DND-41 (cell line): ENCODE data around the gene SECTM1.

Experiments
- ATAC-seq: fragments of 200-7000 bp; cut with Tn5 transposase; 3 replicates; pipeline ENCODE4 v1.9.1; 2021; ENCODE audit warnings: low read depth; ENCODE audit not compliant: insufficient read depth
- DNase-seq: peaks from one replicate; pipeline ENCODE4 v3.0.0-alpha.2; 2020
- H2AFZ ChIP-seq: 2 replicates; pipeline ENCODE4 v1.6.0; 2012; ENCODE audit warnings: low read depth, low read length
- H3K27ac ChIP-seq: 2 replicates; pipeline ENCODE4 v1.5.1; 2012; ENCODE audit warnings: low read length, inconsistent platforms
- H3K27me3 ChIP-seq: fragments of 200-600 bp; sonication (generic); 2 replicates; pipeline ENCODE4 v1.6.0; 2012; ENCODE audit warnings: low read length, mild to moderate bottlenecking, inconsistent platforms; ENCODE audit not compliant: insufficient read depth, poor library complexity
- H3K36me3 ChIP-seq: 2 replicates; pipeline ENCODE4 v1.5.1; 2012; ENCODE audit warnings: low read length, inconsistent platforms; ENCODE audit not compliant: insufficient read depth
- H3K4me1 ChIP-seq: 2 replicates; pipeline ENCODE4 v1.5.1; 2012; ENCODE audit warnings: mild to moderate bottlenecking, low read length; ENCODE audit not compliant: insufficient read depth
- H3K4me2 ChIP-seq: 2 replicates; pipeline ENCODE4 v1.6.0; 2012; ENCODE audit warnings: mild to moderate bottlenecking, moderate library complexity, low read length, inconsistent platforms; ENCODE audit not compliant: insufficient read depth
- H3K4me3 ChIP-seq, 2 experiments: fragments of 200-600 bp in 1 of 2; shearing (Covaris generic) in 1 of 2; 2 replicates each; pipeline ENCODE4 v1.5.1; 2012 to 2016; ENCODE audit warnings: inconsistent platforms in 2 of 2, low read length in 2 of 2, mild to moderate bottlenecking in 2 of 2, low read depth in 1 of 2, moderate library complexity in 1 of 2
- H3K79me2 ChIP-seq: 2 replicates; pipeline ENCODE4 v1.6.0; 2012; ENCODE audit warnings: low read length, inconsistent platforms; ENCODE audit not compliant: insufficient read depth
- H3K9ac ChIP-seq: 2 replicates; pipeline ENCODE4 v1.6.0; 2012; ENCODE audit warnings: low read depth, mild to moderate bottlenecking, inconsistent platforms, low read length, moderate library complexity
- H3K9me3 ChIP-seq: 2 replicates; pipeline ENCODE4 v1.5.1; 2012; ENCODE audit warnings: low read length, moderate library complexity, mild to moderate bottlenecking, inconsistent platforms; ENCODE audit not compliant: insufficient read depth, severe bottlenecking
- H4K20me1 ChIP-seq: 2 replicates; pipeline ENCODE4 v1.6.0; 2012; ENCODE audit warnings: low read length; ENCODE audit not compliant: insufficient read depth
- CTCF ChIP-seq: IDR thresholded peaks from 2 replicates; pipeline ENCODE4 v1.5.1; 2012; ENCODE audit warnings: borderline replicate concordance, low read length, moderate library complexity, mild to moderate bottlenecking; ENCODE audit not compliant: poor library complexity, severe bottlenecking; ENCODE audit errors: extremely low read depth
- EZH2 ChIP-seq: IDR thresholded peaks from 3 replicates; pipeline ENCODE4 v1.6.1; 2012; ENCODE audit warnings: borderline replicate concordance, low read depth, mild to moderate bottlenecking, moderate library complexity, low read length, inconsistent platforms; ENCODE audit not compliant: severe bottlenecking

The SECTM1 gene

DNA sequence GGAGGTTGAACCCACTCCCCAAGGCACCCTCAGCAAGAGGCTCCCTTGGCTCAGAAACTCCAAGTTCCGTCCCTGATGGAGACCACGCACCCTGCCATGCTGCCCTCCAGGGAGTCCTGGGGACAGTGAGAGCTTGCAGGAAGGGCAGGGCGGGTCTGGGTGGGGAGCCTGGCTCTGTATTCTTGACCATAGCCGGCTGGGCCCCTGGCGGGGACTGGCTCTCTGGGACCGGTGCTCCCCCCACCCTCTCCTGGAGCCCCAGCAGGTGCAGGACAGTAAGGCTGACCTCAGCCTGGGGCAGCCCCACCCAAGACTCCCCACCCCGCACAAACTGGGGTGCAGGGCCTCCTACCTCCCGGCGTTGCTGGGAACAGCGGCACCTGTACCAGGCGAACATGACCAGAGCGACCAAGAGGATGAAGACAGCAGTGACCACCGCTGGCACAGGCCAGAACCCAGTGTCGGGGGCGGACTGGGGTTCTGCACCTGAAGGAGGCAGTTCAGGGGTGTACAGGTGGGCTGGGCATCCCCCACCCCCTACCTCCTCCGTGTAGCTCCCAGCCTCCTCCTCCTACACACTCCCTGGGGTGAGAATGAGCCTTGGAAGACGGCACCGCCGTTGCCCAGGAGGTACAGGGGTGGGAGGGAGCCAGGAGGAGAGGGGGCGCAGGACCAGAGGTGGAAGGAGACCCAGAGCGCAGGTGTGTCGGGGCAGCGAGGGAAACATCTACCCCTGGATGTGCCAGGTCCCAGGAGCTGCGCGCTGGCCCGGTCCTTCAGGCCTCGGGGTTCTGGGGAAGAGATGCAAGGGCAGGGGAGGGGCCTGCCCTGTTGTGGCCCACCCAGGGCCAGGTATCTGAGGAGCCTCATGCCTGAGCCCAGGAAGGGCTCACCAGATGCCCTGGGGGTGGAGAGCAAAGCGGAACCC is 10.8 kb downstream of the SECTM1 start:
- H2AFZ ChIP-seq: no peak overlapping the region
- H3K4me3 ChIP-seq: no peak overlapping the region
- no peaks in the 10 kb centered on the region for H4K20me1 ChIP-seq
- H3K79me2 ChIP-seq: peaks cover 5% of the 10 kb centered on the region
- no peaks in the 10 kb centered on the region for H3K27me3 ChIP-seq
- peaks cover 16% of the 10 kb centered on the region for H3K4me1 ChIP-seq
- H3K9ac ChIP-seq: no peak overlapping the region
- no peaks in the 10 kb centered on the region for H3K9me3 ChIP-seq
- H3K4me2 ChIP-seq: no peak overlapping the region
- no peak for ATAC-seq
- no peak overlapping the region for H3K27ac ChIP-seq
- TF ChIP-seq EZH2 (no peak), CTCF (no peak)
- H3K36me3 ChIP-seq: no peaks in the 10 kb centered on the region
- DNase-seq: no peak

GRCh38 chr17:82321947-82322466 is 11.6 kb downstream of the SECTM1 start:
- Histone ChIP-seq H3K27me3 (no peaks in the 10 kb centered on the region), H3K4me3 (no peak overlapping the region), H3K9ac (no peak overlapping the region; the same call in 1 of the 2 replicates), H3K4me2 (0 out of 2 replicates have a peak overlapping the region, but pooled peaks have one; percentile 39), H4K20me1 (no peaks in the 10 kb centered on the region), H3K27ac (no peak overlapping the region), H3K9me3 (no peaks in the 10 kb centered on the region), H3K36me3 (no peaks in the 10 kb centered on the region; the same call in 1 of the 2 replicates), H2AFZ (no peak overlapping the region), H3K4me1 (peaks cover 20% of the 10 kb centered on the region), H3K79me2 (peaks cover 13% of the 10 kb centered on the region)
- ATAC-seq (no peak), DNase-seq (no peak)
- no peak for TF ChIP-seq EZH2
- TF ChIP-seq CTCF: no peak

GRCh38 chr17:82320956-82321927 is 12.3 kb downstream of the SECTM1 start:
- H2AFZ ChIP-seq: no peak overlapping the region
- H4K20me1 ChIP-seq: peaks cover 5% of the 10 kb centered on the region; the same call in 1 of the 2 replicates
- DNase-seq (peak; percentile 54), ATAC-seq (no peak)
- H3K36me3 ChIP-seq: peaks cover 6% of the 10 kb centered on the region; the same call in 1 of the 2 replicates
- no peaks in the 10 kb centered on the region for H3K27me3 ChIP-seq
- no peak overlapping the region for H3K27ac ChIP-seq
- peaks cover 20% of the 10 kb centered on the region for H3K79me2 ChIP-seq
- no peaks in the 10 kb centered on the region for H3K9me3 ChIP-seq
- TF ChIP-seq CTCF (peak; percentile 77), EZH2 (no peak)
- H3K4me2 ChIP-seq: peak overlapping the region; percentile 39
- H3K9ac ChIP-seq: no peak overlapping the region
- H3K4me1 ChIP-seq: peaks cover 25% of the 10 kb centered on the region
- H3K4me3 ChIP-seq: no peak overlapping the region
